Endothelial cell of umbilical vein (primary cell): ENCODE measurements around the gene PCSK6. TPM values are rescaled to one million over a fixed set of nuclear protein-coding genes. Genes with fewer than 3 reads are reported as not detected.

Experiments used
- BruUV-seq: library from RNA; stranded (reverse); fragments of 400-500 nt; replicated peaks from 2 replicates; lab custom pipeline; 2021; lab: Mats Ljungman, UMichigan
- CTCF ChIA-PET: fragments of 300-600, 350-600 bp; sonication (Branson Sonifier 250); formaldehyde crosslinking; loops from one replicate; lab custom pipeline; 2021; ENCODE audit warnings: antibody characterized with exemption, inconsistent platforms; lab: Charles Lee
- POLR2A ChIA-PET: fragments of 300-600, 350-600 bp; sonication (Branson Sonifier 250); formaldehyde crosslinking; loops from one replicate; lab custom pipeline; 2021; ENCODE audit warnings: antibody characterized with exemption, inconsistent platforms; lab: Charles Lee
- DNase-seq: peaks from one replicate; pipeline ENCODE4 v3.0.0-alpha.2; 2011; ENCODE audit warnings: low read depth, low spot score
- FAIRE-seq: peaks from 2 replicates; lab custom pipeline; 2011; peaks lifted over from hg19 to GRCh38; lab: Jason Lieb, UNC
- H2AFZ ChIP-seq: 2 replicates; pipeline ENCODE4 v1.6.0; 2012; ENCODE audit warnings: low read depth, low read length, control low read depth, inconsistent platforms
- H3K27ac ChIP-seq: 2 replicates; pipeline ENCODE4 v1.5.1; 2011; ENCODE audit warnings: low read depth, mild to moderate bottlenecking, control low read depth, low read length, moderate library complexity; ENCODE audit not compliant: insufficient read depth
- H3K27me3 ChIP-seq, 2 experiments: 2 replicates each; pipeline versions ENCODE4 v1.6.0 to v1.6.1; 2011; ENCODE audit warnings: low read length in 2 of 2, mixed read lengths in 1 of 2; ENCODE audit not compliant: control insufficient read depth in 2 of 2, insufficient read depth in 2 of 2
- H3K36me3 ChIP-seq, 2 experiments: 2 replicates in 1 of 2; 3 replicates in 1 of 2; pipeline ENCODE4 v1.5.1; 2011; ENCODE audit warnings: low read length in 2 of 2, mild to moderate bottlenecking in 1 of 2, moderate library complexity in 1 of 2; ENCODE audit not compliant: control insufficient read depth in 2 of 2, insufficient read depth in 2 of 2; ENCODE audit errors: extremely low read depth in 1 of 2
- H3K4me1 ChIP-seq: 3 replicates; pipeline ENCODE4 v1.5.1; 2011; ENCODE audit warnings: mild to moderate bottlenecking, low read length; ENCODE audit not compliant: control insufficient read depth, insufficient read depth; ENCODE audit errors: extremely low read depth
- H3K4me2 ChIP-seq: 2 replicates; pipeline ENCODE4 v1.6.1; 2011; ENCODE audit warnings: low read length, control low read depth, mixed read lengths; ENCODE audit not compliant: insufficient read depth
- H3K4me3 ChIP-seq, 3 experiments: fragments of 200-600 bp in 1 of 3; sonication (generic), shearing (Covaris generic) in 1 of 3; replicated peaks in 1 of 3; 2 replicates each; pipeline ENCODE4 v1.5.1; 2011 to 2016; ENCODE audit warnings: control low read depth in 3 of 3, low read length in 3 of 3, mild to moderate bottlenecking in 2 of 3, inconsistent platforms in 1 of 3, low read depth in 1 of 3, moderate library complexity in 1 of 3; ENCODE audit not compliant: insufficient read depth in 1 of 3
- H3K79me2 ChIP-seq: 2 replicates; pipeline ENCODE4 v1.6.0; 2012; ENCODE audit warnings: low read length, inconsistent platforms; ENCODE audit not compliant: control insufficient read depth, insufficient read depth
- H3K9ac ChIP-seq: replicated peaks from 2 replicates; pipeline ENCODE3; 2011; ENCODE audit warnings: low read length, control low read depth; ENCODE audit not compliant: insufficient read depth; ENCODE audit errors: extremely low read depth
- H3K9me1 ChIP-seq: replicated peaks from 3 replicates; pipeline ENCODE4 v1.6.0; 2011; ENCODE audit warnings: mild to moderate bottlenecking, low read length; ENCODE audit not compliant: control insufficient read depth, insufficient read depth; ENCODE audit errors: extremely low read depth
- H3K9me3 ChIP-seq: replicated peaks from 2 replicates; pipeline ENCODE4 v1.5.1; 2012; ENCODE audit warnings: low read length, inconsistent platforms; ENCODE audit not compliant: control insufficient read depth, insufficient read depth
- H4K20me1 ChIP-seq: replicated peaks from 2 replicates; pipeline ENCODE3; 2011; ENCODE audit warnings: mild to moderate bottlenecking, low read length; ENCODE audit not compliant: control insufficient read depth, insufficient read depth; ENCODE audit errors: extremely low read depth
- CTCF ChIP-seq, 2 donors: IDR thresholded peaks; 1 replicate in 1 of 2; 2 replicates in 1 of 2; pipeline ENCODE4 v1.5.1; 2011; ENCODE audit warnings: low read length in 2 of 2, mild to moderate bottlenecking in 2 of 2, moderate library complexity in 2 of 2, control low read depth in 1 of 2, inconsistent platforms in 1 of 2, low read depth in 1 of 2; ENCODE audit not compliant: insufficient read depth in 1 of 2; ENCODE audit errors: extremely low read depth in 1 of 2
- EZH2 ChIP-seq: IDR thresholded peaks from 2 replicates; pipeline ENCODE4 v1.6.1; 2012; ENCODE audit warnings: borderline replicate concordance, low read depth, mild to moderate bottlenecking, moderate library complexity, low read length, inconsistent platforms; ENCODE audit not compliant: severe bottlenecking
- FOS ChIP-seq: IDR thresholded peaks from 2 replicates; pipeline ENCODE4 v1.6.1; 2011; ENCODE audit warnings: mild to moderate bottlenecking, low read length, moderate library complexity, borderline replicate concordance; ENCODE audit not compliant: insufficient read depth
- GATA2 ChIP-seq: IDR thresholded peaks from 2 replicates; pipeline ENCODE4 v1.7.0; 2011; ENCODE audit warnings: low read depth, mild to moderate bottlenecking, moderate library complexity, mixed read lengths, low read length; ENCODE audit not compliant: insufficient read length, insufficient read depth
- JUN ChIP-seq: IDR thresholded peaks from 2 replicates; pipeline ENCODE4 v1.6.1; 2011; ENCODE audit warnings: borderline replicate concordance, low read depth; ENCODE audit not compliant: insufficient read length, insufficient read depth
- MAX ChIP-seq: IDR thresholded peaks from 2 replicates; pipeline ENCODE4 v1.6.1; 2011; ENCODE audit not compliant: insufficient read depth, insufficient read length
- MYC ChIP-seq: IDR thresholded peaks from one replicate; pipeline ENCODE4 v1.6.1; 2011; ENCODE audit warnings: mild to moderate bottlenecking, low read depth, low read length
- POLR2A ChIP-seq: IDR thresholded peaks from 2 replicates; pipeline ENCODE4 v1.6.1; 2012; ENCODE audit warnings: low read depth, mild to moderate bottlenecking, control low read depth, low read length
- POLR2AphosphoS5 ChIP-seq: IDR thresholded peaks from 2 replicates; pipeline ENCODE4 v1.6.1; 2012; ENCODE audit warnings: low read depth, mild to moderate bottlenecking, control low read depth, low read length, moderate library complexity; ENCODE audit not compliant: insufficient read depth
- dilution Hi-C: fragments of 300-500 bp; cut with MboI; formaldehyde crosslinking; loops from one replicate; pipeline ENCODE4 v1.15.0; 2019; ENCODE audit warnings: low sequenced_read_pairs; ENCODE audit not compliant: extremely low pct_ligation_motif_present
- intact Hi-C: fragments of 100-400 bp; cut with micrococcal nuclease; formaldehyde crosslinking; loops from one replicate; pipeline ENCODE4 v1.10.0; 2022
- polyA plus RNA-seq, 4 experiments: library from polyadenylated mRNA; depleted of rRNA in 3 of 4; stranded (reverse) in 3 of 4; unstranded in 1 of 4; fragments of >200 nt; gene quantifications; 2 replicates each; pipeline versions ENCODE4 v1.2.1 to v1.2.3, GENCODE V29; 2011 to 2012; ENCODE audit warnings: missing spikeins in 1 of 4
- total RNA-seq: library from RNA; stranded (reverse); gene quantifications from 2 replicates; pipeline ENCODE4 v1.2.3, GENCODE V29; 2021

PCSK6 gene
- total and polyA plus RNA-seq, 2 donors (not counting 3 experiments of a cell fraction or from before 2014, with no cell fraction given): 0.18 to 0.69 TPM

GRCh38 chr15:101264911-101265641, 224.4 kb downstream of the PCSK6 start:
- dilution Hi-C loops: no loop called here
- peak; percentile 53 for FAIRE-seq
- CTCF ChIA-PET: no interaction called here

More at GRCh38 chr15:101264911-101265641, 224.4 kb downstream of the PCSK6 start:
- Histone ChIP-seq H3K27ac (no peak overlapping the region), H3K9me1 (no peaks in the 10 kb centered on the region), H3K79me2 (no peaks in the 10 kb centered on the region), H2AFZ (no peak overlapping the region), H3K36me3 (no peaks in the 10 kb centered on the region), H3K4me1 (peaks cover 12% of the 10 kb centered on the region), H3K4me3 (no peak overlapping the region), H3K9ac (no peak overlapping the region), H4K20me1 (no peaks in the 10 kb centered on the region), H3K27me3 (peaks cover 0 to 2% of the 10 kb centered on the region in 2 experiments), H3K4me2 (no peak overlapping the region), H3K9me3 (no peaks in the 10 kb centered on the region)
- TF ChIP-seq GATA2: no peak
- no peak for TF ChIP-seq EZH2
- no peak for TF ChIP-seq MYC
- TF ChIP-seq POLR2AphosphoS5: no peak
- TF ChIP-seq POLR2A: no peak
- TF ChIP-seq CTCF (IDR thresholded peaks at IDR 0.05; ENCODE audit: extremely low read depth in 1 of 2, insufficient read depth in 1 of 2, low read depth in 1 of 2, low read length in 2 of 2): no peak
- TF ChIP-seq JUN: no peak
- no peak for TF ChIP-seq MAX
- no peak for TF ChIP-seq FOS
- POLR2A ChIA-PET: no interaction called here
- no TSS peak for BruUV-seq
- no peak for DNase-seq
- intact Hi-C loops: no loop called here
